Astrocyte of the spinal cord (primary cell): ENCODE results near the gene CLIC4.
"Not testable (repeated sequence)": the region's sequence is repeated elsewhere in the genome, so short reads cannot be mapped to it uniquely, and the experiment has no call there.

Experiments used
- DNase-seq: peaks from one replicate; pipeline ENCODE4 v3.0.0; 2011; ENCODE audit warnings: low read depth, low spot score
- H3K4me3 ChIP-seq: 2 replicates; pipeline ENCODE4 v1.5.1; 2011; ENCODE audit warnings: low read depth, mild to moderate bottlenecking, low read length, moderate library complexity
- CTCF ChIP-seq: IDR thresholded peaks from 2 replicates; pipeline ENCODE4 v1.5.1; 2012; ENCODE audit warnings: low read depth, mild to moderate bottlenecking, low read length, inconsistent platforms
- in situ Hi-C: cut with HindIII; loops from 2 replicates; pipeline ENCODE4 v1.10.0; 2017; ENCODE audit warnings: low sequenced_read_pairs

The CLIC4 gene

GRCh38 chr1:24796524-24796923, 51.3 kb downstream of the CLIC4 start:
- TF ChIP-seq CTCF, result no peak
- H3K4me3 ChIP-seq, result no peak overlapping the region
- no peak for DNase-seq
- in situ Hi-C loops, result no loop called here

GRCh38 chr1:24799242-24799641, 54.0 kb downstream of the CLIC4 start:
- DNase-seq, in situ Hi-C loops, H3K4me3 ChIP-seq: not testable (repeated sequence)

DNA sequence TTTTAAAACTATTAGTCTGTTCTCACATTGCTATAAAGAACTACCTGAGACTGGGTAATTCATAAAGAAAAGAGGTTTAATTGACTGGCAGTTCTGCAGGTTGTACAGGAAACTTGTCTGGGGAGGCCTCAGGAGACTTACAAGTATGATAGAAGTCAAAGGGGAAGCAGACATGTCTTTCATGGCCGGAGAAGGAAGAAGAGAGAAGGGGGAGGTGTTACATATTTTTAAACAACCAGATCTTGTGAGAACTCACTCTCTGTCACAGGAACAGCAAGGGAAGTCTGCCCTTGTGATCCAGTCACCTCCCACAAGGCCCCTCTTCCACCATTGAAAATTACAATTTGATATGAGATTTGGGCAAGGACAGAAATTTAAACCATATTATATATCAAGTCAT, 55.9 kb downstream of the CLIC4 start:
- no peak for TF ChIP-seq CTCF
- in situ Hi-C loops, result no loop called here
- H3K4me3 ChIP-seq, result no peak overlapping the region
- DNase-seq, result no peak

DNA sequence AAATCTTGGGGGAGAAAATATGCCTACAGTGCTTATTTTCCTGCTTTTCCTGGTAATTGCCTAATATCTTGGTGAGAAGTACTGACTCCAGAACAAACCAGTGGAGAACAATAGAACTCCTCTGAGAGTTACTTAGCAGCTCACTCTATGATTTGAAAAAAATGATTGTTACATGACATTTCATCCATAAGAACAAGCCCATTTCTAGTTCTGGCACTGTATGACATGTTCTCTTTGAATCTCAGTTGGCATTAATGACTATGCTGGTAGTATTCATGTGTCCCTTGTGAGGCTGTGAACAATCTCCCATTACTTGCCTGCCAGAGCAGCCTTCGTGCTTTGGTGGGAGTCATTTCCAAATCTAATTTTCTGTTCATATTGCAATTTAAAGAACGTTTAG, 58.0 kb downstream of the CLIC4 start:
- TF ChIP-seq CTCF, result no peak
- in situ Hi-C loops, result no loop called here
- no peak for DNase-seq
- no peak overlapping the region for H3K4me3 ChIP-seq

- H3K4me3 ChIP-seq, result no peak overlapping the region
- no peak for TF ChIP-seq CTCF
- in situ Hi-C loops, result no loop called here
- DNase-seq, result no peak
These were observed 58.8 kb downstream of the CLIC4 start for GRCh38 chr1:24803987-24804530.

- in situ Hi-C loops, result no loop called here
- TF ChIP-seq CTCF, result no peak
- H3K4me3 ChIP-seq, result no peak overlapping the region
- peak; percentile 70 for DNase-seq
These were observed 60.5 kb downstream of the CLIC4 start for GRCh38 chr1:24805534-24806301.

- no peak for TF ChIP-seq CTCF
- H3K4me3 ChIP-seq, result no peak overlapping the region
- in situ Hi-C loops, result no loop called here
- no peak for DNase-seq
These were observed 61.3 kb downstream of the CLIC4 start for GRCh38 chr1:24806588-24806987.

DNA sequence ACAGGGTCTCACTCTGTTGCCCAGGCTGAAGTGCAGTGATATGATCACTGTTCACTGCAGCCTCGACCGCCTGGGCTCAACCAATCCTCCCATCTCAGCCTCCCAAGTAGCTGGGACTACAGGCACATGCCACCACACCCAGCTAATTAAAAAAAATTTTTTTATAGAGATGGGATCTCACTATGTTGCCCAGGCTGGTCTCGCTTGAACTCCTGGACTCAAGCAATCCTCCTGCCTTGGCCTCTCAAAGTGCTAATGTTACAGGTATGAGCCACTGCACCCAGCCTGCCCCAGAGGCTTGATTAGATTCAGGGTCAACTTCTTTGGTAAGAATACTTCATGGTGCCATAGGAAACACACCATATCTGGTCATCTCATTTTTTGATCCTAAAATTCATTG, 66.2 kb downstream of the CLIC4 start:
- DNase-seq, H3K4me3 ChIP-seq, in situ Hi-C loops: not testable (repeated sequence)

GRCh38 chr1:24820221-24820620, 75.0 kb downstream of the CLIC4 start:
- H3K4me3 ChIP-seq, DNase-seq, in situ Hi-C loops: not testable (repeated sequence)
